ENCODE results near the gene PRKCD. TPM values are rescaled to one million over a fixed set of nuclear protein-coding genes. Genes with fewer than 3 reads are reported as not detected.
"Not testable (repeated sequence)": the region's sequence is repeated elsewhere in the genome, so short reads cannot be mapped to it uniquely, and the experiment has no call there.

PRKCD gene
- polyA plus RNA-seq, 1 donor = 6.9 TPM

- DNase-seq (ENCODE audit: low read depth) = no peak
Measured at GRCh38 chr3:53139906-53140846, 20.8 kb upstream of the PRKCD start.

- no peak for DNase-seq (ENCODE audit: low read depth)
Measured at GRCh38 chr3:53140847-53141845, 19.9 kb upstream of the PRKCD start.

- no peak for DNase-seq (ENCODE audit: low read depth)
Measured at GRCh38 chr3:53142986-53143385, 18.0 kb upstream of the PRKCD start.

GRCh38 chr3:53144446-53144845 is 16.6 kb upstream of the PRKCD start:
- DNase-seq (ENCODE audit: low read depth) = no peak

GRCh38 chr3:53144862-53145712 is 15.9 kb upstream of the PRKCD start:
- DNase-seq (ENCODE audit: low read depth) = no peak

GRCh38 chr3:53145713-53146080 is 15.3 kb upstream of the PRKCD start:
- no peak for DNase-seq (ENCODE audit: low read depth)

GRCh38 chr3:53146319-53146891 is 14.6 kb upstream of the PRKCD start:
- DNase-seq (ENCODE audit: low read depth) = no peak

GRCh38 chr3:53147151-53147902 is 13.7 kb upstream of the PRKCD start:
- no peak for DNase-seq (ENCODE audit: low read depth)

GRCh38 chr3:53147903-53148400 is 13.1 kb upstream of the PRKCD start:
- no peak for DNase-seq (ENCODE audit: low read depth)

- DNase-seq (ENCODE audit: low read depth) = no peak
Measured at GRCh38 chr3:53149006-53149690, 11.9 kb upstream of the PRKCD start.

GRCh38 chr3:53149699-53150098 is 11.3 kb upstream of the PRKCD start:
- DNase-seq (ENCODE audit: low read depth) = no peak

- no peak for DNase-seq (ENCODE audit: low read depth)
Measured at GRCh38 chr3:53150247-53151085, 10.5 kb upstream of the PRKCD start.

GRCh38 chr3:53151086-53151438 is 9.9 kb upstream of the PRKCD start:
- DNase-seq (ENCODE audit: low read depth) = not testable (repeated sequence)

- DNase-seq (ENCODE audit: low read depth) = no peak
Measured at GRCh38 chr3:53151465-53151864, 9.5 kb upstream of the PRKCD start.

GRCh38 chr3:53151870-53152660 is 8.9 kb upstream of the PRKCD start:
- DNase-seq (ENCODE audit: low read depth) = no peak

GRCh38 chr3:53153264-53153823 is 7.7 kb upstream of the PRKCD start:
- no peak for DNase-seq (ENCODE audit: low read depth)

GRCh38 chr3:53153980-53154379 is 7.0 kb upstream of the PRKCD start:
- no peak for DNase-seq (ENCODE audit: low read depth)
